MCF 10A (cell line): ENCODE results near the gene B4GALT5. TPM values are rescaled to one million over a fixed set of nuclear protein-coding genes. Genes with fewer than 3 reads are reported as not detected.

Experiments used
- BruUV-seq: library from RNA; stranded (reverse); fragments of 400-500 nt; replicated peaks from 2 replicates; lab custom pipeline; 2021; lab: Mats Ljungman, UMichigan
- CTCF ChIA-PET: fragments of 300-600 bp; sonication (Branson Sonifier 250); formaldehyde crosslinking; extraction: SDS; loops from one replicate; lab custom pipeline; 2021; ENCODE audit warnings: antibody characterized with exemption, inconsistent platforms; lab: Yijun Ruan, JAX
- POLR2A ChIA-PET: fragments of 300-600, 350-650 bp; sonication (Branson Sonifier 250); formaldehyde crosslinking; extraction: SDS; loops from one replicate; lab custom pipeline; 2020; ENCODE audit warnings: antibody characterized with exemption, inconsistent platforms; lab: Yijun Ruan, JAX
- DNase-seq: peaks from one replicate; pipeline ENCODE4 v3.0.0-alpha.2; 2018; ENCODE audit not compliant: unreplicated experiment
- H3K27ac Mint-ChIP-seq: one replicate; pipeline ENCODE4 v1.8.0; 2022; ENCODE audit warnings: mild to moderate bottlenecking, low read depth, mixed read lengths; ENCODE audit not compliant: unreplicated experiment
- H3K27me3 Mint-ChIP-seq: one replicate; pipeline ENCODE4 v1.8.0; 2022; ENCODE audit warnings: mixed read lengths; ENCODE audit not compliant: insufficient read depth, unreplicated experiment
- H3K36me3 Mint-ChIP-seq: one replicate; pipeline ENCODE4 v1.8.0; 2022; ENCODE audit warnings: mild to moderate bottlenecking, moderate library complexity, mixed read lengths; ENCODE audit not compliant: insufficient read depth, unreplicated experiment
- H3K4me1 Mint-ChIP-seq: one replicate; pipeline ENCODE4 v1.8.0; 2022; ENCODE audit warnings: mixed read lengths; ENCODE audit not compliant: insufficient read depth, unreplicated experiment
- H3K4me3 Mint-ChIP-seq: one replicate; pipeline ENCODE4 v1.8.0; 2022; ENCODE audit warnings: mild to moderate bottlenecking, moderate library complexity, mixed read lengths; ENCODE audit not compliant: unreplicated experiment
- H3K9me3 Mint-ChIP-seq: one replicate; pipeline ENCODE4 v1.8.0; 2022; ENCODE audit warnings: mixed read lengths; ENCODE audit not compliant: unreplicated experiment
- intact Hi-C: fragments of 100-400 bp; cut with micrococcal nuclease; formaldehyde crosslinking; loops from 2 replicates; pipeline ENCODE4 v1.14.1; 2022
- total RNA-seq: library from RNA; stranded (reverse); gene quantifications from 2 replicates; pipeline ENCODE4 v1.2.3, GENCODE V29; 2022
- TF ChIP-seq, protein P1 (sequence below): fragments of 200-600 bp; IDR thresholded peaks from one replicate; pipeline ENCODE4 v1.8.0; 2022; ENCODE audit warnings: antibody characterized with exemption, mild to moderate bottlenecking; ENCODE audit not compliant: unreplicated experiment

Gene B4GALT5
- total RNA-seq, 1 experiment from 2014 or later, result 17.1 TPM

DNA sequence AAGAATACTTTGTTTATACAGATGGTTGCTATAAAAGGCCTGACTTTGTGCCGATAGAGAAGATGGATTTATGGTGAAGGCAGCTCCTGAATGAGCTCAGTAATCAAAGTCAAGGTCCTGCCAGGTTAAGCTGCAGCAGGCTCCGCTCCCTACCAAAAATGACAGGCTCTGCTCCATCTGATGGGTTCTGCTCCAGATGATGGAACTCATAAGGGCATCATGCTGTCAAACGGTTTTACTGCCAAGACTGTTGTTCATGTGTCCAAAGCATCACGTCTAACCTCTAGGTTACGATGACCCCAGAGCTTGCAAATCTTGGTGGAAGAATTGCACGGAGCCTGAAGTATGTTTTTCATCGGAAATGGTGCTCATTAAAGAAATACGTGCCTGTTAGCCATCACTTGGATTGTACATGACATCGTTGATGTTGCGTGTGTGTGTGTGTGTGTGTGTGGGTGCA is 126.5 kb downstream of the B4GALT5 start:
- no peak for DNase-seq
- H3K4me1 Mint-ChIP-seq, result peaks cover 18% of the 10 kb centered on the region
- no TSS peak for BruUV-seq
- no peaks in the 10 kb centered on the region for H3K9me3 Mint-ChIP-seq
- TF ChIP-seq, protein P1, sequence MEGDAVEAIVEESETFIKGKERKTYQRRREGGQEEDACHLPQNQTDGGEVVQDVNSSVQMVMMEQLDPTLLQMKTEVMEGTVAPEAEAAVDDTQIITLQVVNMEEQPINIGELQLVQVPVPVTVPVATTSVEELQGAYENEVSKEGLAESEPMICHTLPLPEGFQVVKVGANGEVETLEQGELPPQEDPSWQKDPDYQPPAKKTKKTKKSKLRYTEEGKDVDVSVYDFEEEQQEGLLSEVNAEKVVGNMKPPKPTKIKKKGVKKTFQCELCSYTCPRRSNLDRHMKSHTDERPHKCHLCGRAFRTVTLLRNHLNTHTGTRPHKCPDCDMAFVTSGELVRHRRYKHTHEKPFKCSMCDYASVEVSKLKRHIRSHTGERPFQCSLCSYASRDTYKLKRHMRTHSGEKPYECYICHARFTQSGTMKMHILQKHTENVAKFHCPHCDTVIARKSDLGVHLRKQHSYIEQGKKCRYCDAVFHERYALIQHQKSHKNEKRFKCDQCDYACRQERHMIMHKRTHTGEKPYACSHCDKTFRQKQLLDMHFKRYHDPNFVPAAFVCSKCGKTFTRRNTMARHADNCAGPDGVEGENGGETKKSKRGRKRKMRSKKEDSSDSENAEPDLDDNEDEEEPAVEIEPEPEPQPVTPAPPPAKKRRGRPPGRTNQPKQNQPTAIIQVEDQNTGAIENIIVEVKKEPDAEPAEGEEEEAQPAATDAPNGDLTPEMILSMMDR, result no peak
- no peak overlapping the region for H3K27ac Mint-ChIP-seq
- H3K27me3 Mint-ChIP-seq, result no peaks in the 10 kb centered on the region
- H3K36me3 Mint-ChIP-seq, result no peaks in the 10 kb centered on the region
- intact Hi-C loops, result no loop called here
- H3K4me3 Mint-ChIP-seq, result no peak overlapping the region
- ChIA-PET POLR2A (interaction anchor here (0.7 kb wide), 1 partner anchor 190 kb away, joined by 4 read pairs; no protein-coding TSS in a partner anchor), CTCF (interaction anchor here (0.6 kb wide), 1 partner anchor 511 kb away, joined by 7 read pairs; no protein-coding TSS in a partner anchor)

DNA sequence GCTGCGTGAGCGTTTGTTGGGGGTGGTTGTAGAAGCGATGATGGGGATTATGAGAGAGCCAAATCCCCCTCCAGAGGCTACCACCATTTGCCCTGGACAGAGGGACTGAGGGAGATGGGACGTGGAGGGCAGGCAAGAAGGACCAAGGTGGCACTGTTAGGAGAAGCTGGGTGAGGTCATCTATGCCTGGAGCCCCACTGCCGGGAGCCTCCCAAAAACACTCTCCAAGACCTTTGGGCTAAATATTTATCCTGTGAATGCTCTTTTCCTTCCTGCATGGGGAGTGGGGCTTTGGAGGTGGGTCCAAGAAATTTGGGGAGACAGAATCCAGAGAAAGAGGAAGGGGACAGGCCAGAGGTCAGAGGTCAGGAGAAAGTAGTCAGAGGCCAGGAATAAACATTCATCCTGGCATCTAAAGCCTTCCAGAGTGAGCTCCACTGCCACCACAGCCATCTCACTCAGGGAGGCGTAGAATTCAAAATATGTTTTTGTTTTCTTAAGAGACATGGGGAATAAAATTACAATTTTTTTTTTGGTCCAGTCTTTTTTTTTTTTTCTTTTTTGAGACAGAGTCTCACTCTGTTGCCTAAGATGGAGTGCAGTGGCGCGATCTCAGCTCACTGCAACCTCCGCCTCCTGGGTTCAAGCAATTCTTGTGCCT is 128.0 kb downstream of the B4GALT5 start:
- H3K36me3 Mint-ChIP-seq, result no peaks in the 10 kb centered on the region
- BruUV-seq, result no TSS peak
- H3K27me3 Mint-ChIP-seq, result no peaks in the 10 kb centered on the region
- no peak overlapping the region for H3K4me3 Mint-ChIP-seq
- TF ChIP-seq, protein P1, result no peak
- H3K4me1 Mint-ChIP-seq, result peaks cover 18% of the 10 kb centered on the region
- no peak overlapping the region for H3K27ac Mint-ChIP-seq
- ChIA-PET CTCF (interaction anchor here (0.7 to 2.4 kb wide), 3 partner anchors 23 to 26 kb away, joined by 3 to 9 read pairs (median 3); no protein-coding TSS in a partner anchor), POLR2A (interaction anchor here (0.6 kb wide), 2 partner anchors 9 to 21 kb away, joined by 3 read pairs; no protein-coding TSS in a partner anchor)
- no peaks in the 10 kb centered on the region for H3K9me3 Mint-ChIP-seq
- intact Hi-C loops, result no loop called here
- no peak for DNase-seq

DNA sequence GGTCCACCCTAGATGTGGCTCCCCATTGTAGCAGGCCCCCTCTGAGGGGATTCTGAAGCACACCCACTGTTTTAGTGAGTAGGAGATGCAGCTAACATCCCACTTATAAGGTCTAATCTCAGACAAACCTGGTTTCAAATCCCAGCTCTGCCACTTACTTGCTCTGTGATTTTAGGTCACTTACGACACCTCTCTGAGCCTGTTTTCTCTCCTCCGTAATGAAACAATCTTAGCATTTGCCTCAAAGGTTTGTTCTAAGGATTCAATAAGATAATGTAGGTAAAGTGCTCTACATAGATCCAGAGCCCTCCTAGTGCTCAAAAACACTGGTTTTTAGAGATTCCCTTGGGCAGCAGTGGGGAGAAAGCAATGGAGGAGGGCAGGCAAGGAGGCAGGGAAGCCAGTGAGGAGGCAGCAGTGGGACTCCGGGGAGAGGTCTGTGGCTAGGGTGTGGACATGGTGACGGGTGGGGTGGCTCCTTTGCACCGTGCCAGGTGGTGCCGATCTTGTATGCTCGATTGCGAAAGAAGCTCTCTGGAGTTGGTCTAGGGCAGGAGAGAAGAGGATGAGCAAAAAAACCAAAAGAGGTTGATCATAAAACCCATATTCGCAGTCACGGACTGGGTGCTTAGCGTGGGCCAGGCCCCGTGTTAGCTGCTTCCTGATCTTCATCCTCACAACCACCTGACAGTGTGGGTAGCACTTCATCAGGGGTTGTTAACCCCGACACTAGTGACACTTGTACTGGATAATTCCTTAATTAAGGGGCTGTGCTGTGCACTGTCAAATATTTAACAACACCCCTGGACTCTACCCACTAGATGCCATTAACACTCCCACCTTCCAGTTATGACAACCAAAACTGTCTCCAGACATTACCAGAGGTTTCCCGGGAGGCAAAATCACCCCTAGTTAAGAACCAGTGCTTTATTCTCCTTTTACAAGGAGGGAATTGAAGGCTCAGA is 129.0 kb downstream of the B4GALT5 start:
- Mint-ChIP-seq H3K27me3 (no peaks in the 10 kb centered on the region), H3K4me1 (peaks cover 18% of the 10 kb centered on the region), H3K36me3 (no peaks in the 10 kb centered on the region), H3K27ac (no peak overlapping the region), H3K9me3 (no peaks in the 10 kb centered on the region), H3K4me3 (no peak overlapping the region)
- ChIA-PET POLR2A (interaction anchor here (0.6 to 0.8 kb wide), 2 partner anchors 8 to 16 kb away, joined by 3 to 4 read pairs; no protein-coding TSS in a partner anchor), CTCF (interaction anchor here (1.7 to 2.4 kb wide), 2 partner anchors 24 to 43 kb away, joined by 9 read pairs; no protein-coding TSS in a partner anchor)
- BruUV-seq, result no TSS peak
- intact Hi-C loops, result no loop called here
- DNase-seq, result no peak
- TF ChIP-seq, protein P1, result no peak
